NCI-H510A (cell line): ENCODE measurements around the gene S100A16.
"Not testable (repeated sequence)": the region's sequence is repeated elsewhere in the genome, so short reads cannot be mapped to it uniquely, and the experiment has no call there.

ENCODE experiments used
- DNase-seq: peaks from one replicate; lab custom pipeline; 2025; lab: John Stamatoyannopoulos, UW

The S100A16 gene

GRCh38 chr1:153585006-153585405 is 27.9 kb downstream of the S100A16 start:
- no peak for DNase-seq

GRCh38 chr1:153583976-153584375 is 29.0 kb downstream of the S100A16 start:
- DNase-seq: no peak

- DNase-seq: not testable (repeated sequence)
Measured at GRCh38 chr1:153583514-153583913, 29.4 kb downstream of the S100A16 start.

GRCh38 chr1:153582836-153583235 is 30.1 kb downstream of the S100A16 start:
- not testable (repeated sequence) for DNase-seq

GRCh38 chr1:153578936-153579335 is 34.0 kb downstream of the S100A16 start:
- DNase-seq: no peak

- no peak for DNase-seq
Measured at GRCh38 chr1:153578490-153578889, 34.4 kb downstream of the S100A16 start.

- DNase-seq: no peak
Measured at GRCh38 chr1:153577624-153578051, 35.3 kb downstream of the S100A16 start.

- no peak for DNase-seq
Measured at GRCh38 chr1:153577138-153577537, 35.8 kb downstream of the S100A16 start.

GRCh38 chr1:153575497-153575896 is 37.4 kb downstream of the S100A16 start:
- DNase-seq: not testable (repeated sequence)

- not testable (repeated sequence) for DNase-seq
Measured at GRCh38 chr1:153575081-153575491, 37.9 kb downstream of the S100A16 start.

- no peak for DNase-seq
Measured at GRCh38 chr1:153573351-153573750, 39.6 kb downstream of the S100A16 start.

- DNase-seq: peak; percentile 67
Measured at GRCh38 chr1:153572569-153573015, 40.3 kb downstream of the S100A16 start.

- DNase-seq: no peak
Measured at GRCh38 chr1:153571706-153572105, 41.2 kb downstream of the S100A16 start.

- DNase-seq: no peak
Measured at GRCh38 chr1:153570874-153571273, 42.1 kb downstream of the S100A16 start.

GRCh38 chr1:153569465-153569864 is 43.5 kb downstream of the S100A16 start:
- DNase-seq: no peak

GRCh38 chr1:153568367-153569099 is 44.4 kb downstream of the S100A16 start:
- DNase-seq: peak; percentile 70

- DNase-seq: no peak
Measured at GRCh38 chr1:153567621-153568366, 45.1 kb downstream of the S100A16 start.

- DNase-seq: peak; percentile 89
Measured at GRCh38 chr1:153566414-153567371, 46.2 kb downstream of the S100A16 start.

- peak; percentile 51 for DNase-seq
Measured at GRCh38 chr1:153565529-153566374, 47.2 kb downstream of the S100A16 start, which contains the start of gene S100A2. Gene S100A2 (minus strand): TSS chr1:153565844. CDS start chr1:153563877, 1,967 bp downstream.

- no peak for DNase-seq
Measured at GRCh38 chr1:153563991-153564390, 48.9 kb downstream of the S100A16 start.

GRCh38 chr1:153563483-153563901 is 49.4 kb downstream of the S100A16 start:
- DNase-seq: no peak
